HAP-1 (cell line): ENCODE results near the gene NXPH3.
A peak's percentile ranks its signal among the peaks of the same experiment; 100 is the strongest.
"Not testable (repeated sequence)": the region's sequence is repeated elsewhere in the genome, so short reads cannot be mapped to it uniquely, and the experiment has no call there.

Source experiments
- DNase-seq, 2 experiments: peaks; one replicate each; pipeline ENCODE4 v3.0.0-alpha.2; 2016 to 2020; ENCODE audit warnings: low spot score in 2 of 2
- H3K27me3 ChIP-seq: fragments of 250-450 bp; sonication (Bioruptor Pico); 2 replicates; pipeline ENCODE4 v1.5.1; 2020; ENCODE audit warnings: low read depth, mild to moderate bottlenecking, moderate library complexity
- H3K36me3 ChIP-seq: fragments of 250-450 bp; sonication (Bioruptor Pico); replicated peaks from 2 replicates; pipeline ENCODE4 v1.5.1; 2020; ENCODE audit warnings: mild to moderate bottlenecking
- H3K4me1 ChIP-seq: fragments of 250-450 bp; sonication (Bioruptor Pico); 2 replicates; pipeline ENCODE4 v1.5.1; 2020; ENCODE audit warnings: mild to moderate bottlenecking
- H3K4me3 ChIP-seq: fragments of 250-450 bp; sonication (Bioruptor Pico); 2 replicates; pipeline ENCODE4 v1.5.1; 2020; ENCODE audit warnings: mild to moderate bottlenecking, moderate library complexity
- H3K9me3 ChIP-seq: fragments of 250-450 bp; sonication (Bioruptor Pico); 2 replicates; pipeline ENCODE4 v1.5.1; 2020; ENCODE audit warnings: mild to moderate bottlenecking, moderate library complexity
- in situ Hi-C: fragments of 300-500 bp; cut with MboI; formaldehyde crosslinking; loops from 3 replicates; pipeline ENCODE4 v1.14.3; 2020; ENCODE audit warnings: low sequenced_read_pairs, inconsistent platforms, mixed read lengths

NXPH3 gene

GRCh38 chr17:49549691-49550678, 25.7 kb upstream of the NXPH3 start:
- H3K4me3 ChIP-seq, result no peak overlapping the region
- in situ Hi-C loops, result loop anchor here (10.0 kb wide), 2 partner anchors 115 to 145 kb away; no protein-coding TSS in a partner anchor
- no peaks in the 10 kb centered on the region for H3K36me3 ChIP-seq
- no peaks in the 10 kb centered on the region for H3K4me1 ChIP-seq
- no peaks in the 10 kb centered on the region for H3K9me3 ChIP-seq
- no peaks in the 10 kb centered on the region for H3K27me3 ChIP-seq
- no peak for DNase-seq

DNA sequence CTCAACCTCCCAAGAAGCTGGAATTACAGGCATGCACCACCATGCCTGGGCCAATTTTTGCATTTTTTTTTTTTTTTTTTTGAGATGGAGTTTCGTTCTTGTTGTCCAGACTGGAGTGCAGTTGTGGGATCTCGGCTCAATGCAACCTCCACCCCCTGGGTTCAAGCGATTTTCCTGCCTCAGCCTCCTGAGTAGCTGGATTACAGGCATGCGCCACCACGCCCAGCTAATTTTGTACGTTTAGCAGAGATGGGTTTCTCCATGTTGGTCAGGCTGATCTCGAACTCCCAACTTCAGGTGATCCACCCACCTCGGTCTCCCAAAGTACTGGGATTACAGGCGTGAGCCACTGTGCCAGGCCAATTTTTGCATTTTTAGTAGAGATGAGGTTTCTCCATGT, 24.9 kb upstream of the NXPH3 start:
- not testable (repeated sequence) for DNase-seq, H3K27me3 ChIP-seq
- in situ Hi-C loops, result loop anchor here (10.0 kb wide), 2 partner anchors 116 to 146 kb away; no protein-coding TSS in a partner anchor

DNA sequence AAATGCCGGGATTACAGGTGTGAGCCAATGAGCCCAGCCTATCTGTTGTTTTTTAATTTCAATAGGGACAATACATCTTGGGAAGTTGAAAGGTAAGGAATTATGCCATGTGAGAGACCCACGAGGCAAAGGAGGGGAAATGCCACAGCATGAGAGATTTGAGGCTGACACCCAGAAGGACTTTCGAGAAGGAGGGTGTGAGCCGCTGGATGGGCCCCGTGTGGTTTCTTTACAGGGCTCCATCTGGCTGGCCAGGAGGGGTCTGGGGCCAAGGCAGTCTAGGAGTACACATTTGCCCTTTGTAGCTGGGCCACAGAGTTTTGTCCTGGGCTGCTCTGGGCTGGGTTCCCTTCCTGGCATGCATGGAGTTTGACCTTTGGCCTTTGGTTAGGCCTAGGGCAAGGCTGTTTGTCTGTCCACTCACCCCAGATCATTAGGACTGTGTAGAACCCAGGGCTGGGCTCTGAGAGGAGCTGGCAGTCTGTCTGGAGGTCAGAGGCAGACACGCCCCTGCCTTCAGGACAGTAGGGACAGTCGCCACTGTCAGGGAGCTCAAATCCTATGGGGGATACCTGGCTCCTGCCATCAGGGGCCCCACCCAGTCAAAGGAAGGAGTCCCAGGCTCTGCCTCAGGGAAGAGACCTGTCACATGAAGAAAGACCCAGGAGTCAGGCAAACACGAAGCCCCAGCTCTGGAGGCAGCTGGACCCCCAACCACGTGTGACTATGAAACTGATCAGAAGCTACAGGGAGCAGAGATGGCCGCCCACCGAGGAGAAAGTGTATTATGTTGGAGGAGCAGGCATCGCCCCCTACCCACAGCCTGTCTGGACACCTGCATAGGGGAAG, 24.2 kb upstream of the NXPH3 start:
- no peaks in the 10 kb centered on the region for H3K36me3 ChIP-seq
- in situ Hi-C loops, result loop anchor here (10.0 kb wide), 2 partner anchors 117 to 147 kb away; no protein-coding TSS in a partner anchor
- no peak for DNase-seq
- no peaks in the 10 kb centered on the region for H3K27me3 ChIP-seq
- H3K4me3 ChIP-seq, result no peak overlapping the region
- peaks cover 3% of the 10 kb centered on the region; the same call in 1 of the 2 replicates for H3K4me1 ChIP-seq
- H3K9me3 ChIP-seq, result no peaks in the 10 kb centered on the region

More for the DNA sequence above, 24.9 kb upstream of the NXPH3 start:
- H3K9me3 ChIP-seq, H3K4me3 ChIP-seq, H3K4me1 ChIP-seq, H3K36me3 ChIP-seq: not testable (repeated sequence)

GRCh38 chr17:49552070-49552751, 23.5 kb upstream of the NXPH3 start:
- Histone ChIP-seq H3K27me3 (no peaks in the 10 kb centered on the region), H3K36me3 (no peaks in the 10 kb centered on the region), H3K4me1 (peaks cover 3% of the 10 kb centered on the region; the same call in 1 of the 2 replicates), H3K4me3 (no peak overlapping the region), H3K9me3 (no peaks in the 10 kb centered on the region)
- no peak for DNase-seq
- in situ Hi-C loops, result loop anchor here (10.0 kb wide), 2 partner anchors 117 to 147 kb away; no protein-coding TSS in a partner anchor

- H3K36me3 ChIP-seq, result no peaks in the 10 kb centered on the region
- H3K4me1 ChIP-seq, result peaks cover 3% of the 10 kb centered on the region; the same call in 1 of the 2 replicates
- no peak overlapping the region for H3K4me3 ChIP-seq
- DNase-seq, result no peak
- in situ Hi-C loops, result loop anchor here (10.0 kb wide), 2 partner anchors 119 to 149 kb away; no protein-coding TSS in a partner anchor
- H3K27me3 ChIP-seq, result no peaks in the 10 kb centered on the region
- no peaks in the 10 kb centered on the region for H3K9me3 ChIP-seq
Measured at GRCh38 chr17:49553676-49554335, 21.9 kb upstream of the NXPH3 start.

- DNase-seq, result no peak
- H3K36me3 ChIP-seq, result no peaks in the 10 kb centered on the region
- H3K4me1 ChIP-seq, result peaks cover 3% of the 10 kb centered on the region; the same call in 1 of the 2 replicates
- H3K9me3 ChIP-seq, result no peaks in the 10 kb centered on the region
- no peak overlapping the region for H3K4me3 ChIP-seq
- H3K27me3 ChIP-seq, result no peaks in the 10 kb centered on the region
- in situ Hi-C loops, result loop anchor here (10.0 kb wide), 2 partner anchors 120 to 150 kb away; no protein-coding TSS in a partner anchor
Measured at GRCh38 chr17:49554694-49555494, 20.8 kb upstream of the NXPH3 start.

DNA sequence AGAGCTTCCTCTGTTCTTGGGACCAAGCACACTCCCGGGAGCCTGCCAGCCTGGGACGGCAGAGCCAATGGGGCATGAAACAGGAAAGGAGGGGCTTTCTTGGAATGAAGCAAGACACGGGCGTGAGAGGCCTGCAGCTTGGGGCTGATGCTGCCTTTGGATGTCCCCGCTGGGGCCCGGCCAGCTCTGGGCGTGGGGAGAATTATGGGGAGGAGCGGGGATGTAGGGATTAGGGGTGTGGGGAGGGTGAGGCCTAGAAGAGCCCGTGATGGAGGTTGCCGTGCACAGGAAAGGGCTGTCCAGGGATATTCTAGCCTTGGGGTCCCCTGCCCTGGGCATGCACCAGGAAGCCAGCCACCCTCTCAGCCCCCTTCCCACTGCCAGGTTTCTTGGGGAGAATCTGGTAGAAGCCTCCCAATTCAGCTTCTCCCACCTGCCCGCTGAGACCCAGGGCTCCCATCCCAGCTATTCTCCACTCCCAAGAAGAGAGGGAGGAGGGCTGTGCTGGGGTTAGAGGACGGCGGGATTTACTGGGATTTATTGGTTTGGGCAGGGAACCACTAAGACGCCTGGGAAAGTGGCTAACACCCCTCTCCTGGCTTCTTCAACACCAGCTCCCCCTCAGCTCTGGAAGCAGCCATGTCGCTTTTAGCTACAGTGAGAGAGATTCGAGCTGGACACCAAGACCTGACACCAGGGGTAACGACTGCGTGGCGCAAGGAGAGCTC, 20.0 kb upstream of the NXPH3 start:
- in situ Hi-C loops, result loop anchor here (10.0 kb wide), 2 partner anchors 121 to 151 kb away; no protein-coding TSS in a partner anchor

GRCh38 chr17:49556223-49556943, 19.3 kb upstream of the NXPH3 start:
- H3K4me1 ChIP-seq, result peaks cover 3% of the 10 kb centered on the region; the same call in 1 of the 2 replicates
- no peaks in the 10 kb centered on the region for H3K27me3 ChIP-seq
- H3K9me3 ChIP-seq, result no peaks in the 10 kb centered on the region
- peak; percentile 80 to 90 for DNase-seq
- no peak overlapping the region for H3K4me3 ChIP-seq
- H3K36me3 ChIP-seq, result no peaks in the 10 kb centered on the region
- in situ Hi-C loops, result loop anchor here (10.0 kb wide), 2 partner anchors 122 to 152 kb away; no protein-coding TSS in a partner anchor

More for the DNA sequence above, 20.0 kb upstream of the NXPH3 start:
- H3K27me3 ChIP-seq, result no peaks in the 10 kb centered on the region
- peaks cover 3% of the 10 kb centered on the region; the same call in 1 of the 2 replicates for H3K4me1 ChIP-seq
- H3K36me3 ChIP-seq, result no peaks in the 10 kb centered on the region
- H3K4me3 ChIP-seq, result no peak overlapping the region
- no peak for DNase-seq
- H3K9me3 ChIP-seq, result no peaks in the 10 kb centered on the region

DNA sequence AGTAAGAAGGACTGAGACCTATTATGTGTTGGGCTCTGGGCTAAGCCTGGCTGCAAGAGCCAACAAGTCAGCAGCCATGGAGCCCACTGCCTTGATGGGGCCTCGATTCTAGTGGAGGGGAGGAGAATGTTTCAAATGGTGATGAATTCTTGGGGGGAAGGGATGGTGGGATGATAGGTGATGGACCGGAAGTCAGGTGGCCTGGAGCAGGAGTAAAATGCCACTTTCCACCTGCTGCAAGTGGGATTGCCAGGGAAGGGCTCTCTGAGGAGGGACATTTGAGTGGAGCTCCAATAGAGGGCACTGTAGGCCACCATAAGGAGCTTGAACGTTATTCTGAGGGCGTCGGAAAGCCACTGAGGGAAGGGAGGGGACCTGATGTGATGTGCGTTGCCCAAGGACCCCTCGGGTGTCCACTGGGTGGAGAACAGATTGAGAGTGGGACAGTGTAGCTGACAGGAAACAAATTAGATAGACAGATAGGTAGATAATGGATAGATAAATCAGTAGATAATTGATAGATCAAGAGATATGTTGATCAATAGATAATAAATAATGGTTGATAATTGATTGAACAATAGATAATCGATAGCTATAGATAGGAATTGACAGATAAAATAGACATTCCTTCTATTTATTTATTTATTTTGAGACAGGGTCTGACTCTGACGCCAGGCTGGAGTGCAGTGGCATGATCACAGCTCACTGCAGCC, 18.2 kb upstream of the NXPH3 start:
- peak; percentile 71 to 72 for DNase-seq
- in situ Hi-C loops, result loop anchor here (10.0 kb wide), 2 partner anchors 123 to 153 kb away; no protein-coding TSS in a partner anchor
- no peak overlapping the region for H3K4me3 ChIP-seq

GRCh38 chr17:49564638-49565037, 11.0 kb upstream of the NXPH3 start:
- in situ Hi-C loops, result no loop called here
- 0 out of 2 replicates have a peak, but pooled peaks cover 2% of the 10 kb centered on the region for H3K4me1 ChIP-seq
- DNase-seq, result no peak
- H3K36me3 ChIP-seq, result no peaks in the 10 kb centered on the region
- H3K4me3 ChIP-seq, result no peak overlapping the region
- H3K27me3 ChIP-seq, result peaks cover 26% of the 10 kb centered on the region
- no peaks in the 10 kb centered on the region for H3K9me3 ChIP-seq

More for the DNA sequence above, 18.2 kb upstream of the NXPH3 start:
- H3K36me3 ChIP-seq, result no peaks in the 10 kb centered on the region
- peaks cover 3% of the 10 kb centered on the region; the same call in 1 of the 2 replicates for H3K4me1 ChIP-seq
- no peaks in the 10 kb centered on the region for H3K9me3 ChIP-seq
- H3K27me3 ChIP-seq, result no peaks in the 10 kb centered on the region
